ENCODE results near the gene DNAH6. TPM values are rescaled to one million over a fixed set of nuclear protein-coding genes. Genes with fewer than 3 reads are reported as not detected.

DNAH6 gene
- total and polyA plus RNA-seq, 10 of the 15 experiments (the other 5 are each of a cell fraction or from before 2014, with no cell fraction given) = 0.07 to 1.0 (median 0.29) TPM

DNA sequence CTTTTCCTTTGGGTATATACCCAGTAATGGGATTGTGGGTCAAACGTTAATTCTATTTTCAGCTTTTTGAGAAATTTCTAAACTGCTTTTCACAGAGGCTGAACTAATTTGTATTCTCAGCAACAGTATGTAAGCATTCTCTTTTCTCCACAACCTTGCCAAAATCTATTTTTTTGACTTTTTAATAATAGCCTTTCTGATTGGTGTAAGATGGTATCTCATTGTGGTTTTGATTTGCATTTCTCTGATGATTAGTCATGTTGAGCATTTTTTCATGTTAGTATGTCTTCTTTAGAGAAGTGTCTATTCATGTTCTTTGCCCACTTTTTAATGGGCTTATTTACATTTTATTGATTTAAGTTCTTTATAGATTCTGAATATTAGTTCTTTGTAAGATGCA lies 219.1 kb downstream of the DNAH6 start:
- Histone ChIP-seq H3K27ac (ENCODE audit: control insufficient read depth, insufficient read depth) (no peak overlapping the region), H3K4me3 (no peak overlapping the region), H4K20me1 (ENCODE audit: control insufficient read depth, insufficient read depth) (no peaks in the 10 kb centered on the region), H2AFZ (ENCODE audit: control insufficient read depth, low read depth, low read length) (no peak overlapping the region), H3K9ac (ENCODE audit: control insufficient read depth, insufficient read depth, low read length) (no peak overlapping the region), H3K4me1 (ENCODE audit: control insufficient read depth, insufficient read depth, low read length) (no peaks in the 10 kb centered on the region), H3K36me3 (ENCODE audit: control insufficient read depth in 2 of 2, insufficient read depth in 2 of 2, low read length in 1 of 2) (no peaks in the 10 kb centered on the region), H3K4me2 (ENCODE audit: control insufficient read depth, insufficient read depth) (no peak overlapping the region), H3K27me3 (replicated peaks in 1 of 2; ENCODE audit: control insufficient read depth in 2 of 2, insufficient read depth in 2 of 2, low read length in 1 of 2) (no peaks in the 10 kb centered on the region; a peak in 2 of 4 replicates), H3K9me3 (replicated peaks; ENCODE audit: control insufficient read depth, insufficient read depth, low read length) (no peaks in the 10 kb centered on the region), H3K79me2 (ENCODE audit: control insufficient read depth, insufficient read depth, low read length) (no peaks in the 10 kb centered on the region)
- POLR2A ChIA-PET = no interaction called here
- RAD21 ChIA-PET (ENCODE audit: unreplicated experiment) = no interaction called here
- CTCF ChIA-PET = interaction anchor here (1.3 to 1.6 kb wide), 2 partner anchors 144 to 565 kb away, joined by 3 read pairs; no protein-coding TSS in a partner anchor
- intact Hi-C loops (cut with micrococcal nuclease; ENCODE audit: unreplicated experiment) (no loop called here), in situ Hi-C loops (cut with MboI) (no loop called here)
- 0% methylated on average over 1 of the region's 1 CpG for WGBS (ENCODE audit: insufficient coverage, insufficient replicate concordance, low lambda C conversion rate, missing lambda C conversion rate)
- ATAC-seq (no peak), FAIRE-seq (no peak), DNase-seq (ENCODE audit: low read depth, low spot score) (no peak)
- BruUV-seq (replicated peaks) = no TSS peak
- SMC1A ChIA-PET (ENCODE audit: uncharacterized antibody, unreplicated experiment) = no interaction called here
- no peak for TF ChIP-seq NR2C1 (IDR thresholded peaks at IDR 0.05)
- no peak for TF ChIP-seq EZH2 (IDR thresholded peaks at IDR 0.05; ENCODE audit: borderline replicate concordance, control insufficient read depth, low read depth, low read length)
- TF ChIP-seq RAD21 (IDR thresholded peaks at IDR 0.05; ENCODE audit: insufficient read depth, low read depth, low read length) = no peak
- TF ChIP-seq, protein P1, sequence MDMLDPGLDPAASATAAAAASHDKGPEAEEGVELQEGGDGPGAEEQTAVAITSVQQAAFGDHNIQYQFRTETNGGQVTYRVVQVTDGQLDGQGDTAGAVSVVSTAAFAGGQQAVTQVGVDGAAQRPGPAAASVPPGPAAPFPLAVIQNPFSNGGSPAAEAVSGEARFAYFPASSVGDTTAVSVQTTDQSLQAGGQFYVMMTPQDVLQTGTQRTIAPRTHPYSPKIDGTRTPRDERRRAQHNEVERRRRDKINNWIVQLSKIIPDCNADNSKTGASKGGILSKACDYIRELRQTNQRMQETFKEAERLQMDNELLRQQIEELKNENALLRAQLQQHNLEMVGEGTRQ (IDR thresholded peaks at IDR 0.05; ENCODE audit: borderline replicate concordance, low read depth, low read length) = no peak
- TF ChIP-seq, protein P2, sequence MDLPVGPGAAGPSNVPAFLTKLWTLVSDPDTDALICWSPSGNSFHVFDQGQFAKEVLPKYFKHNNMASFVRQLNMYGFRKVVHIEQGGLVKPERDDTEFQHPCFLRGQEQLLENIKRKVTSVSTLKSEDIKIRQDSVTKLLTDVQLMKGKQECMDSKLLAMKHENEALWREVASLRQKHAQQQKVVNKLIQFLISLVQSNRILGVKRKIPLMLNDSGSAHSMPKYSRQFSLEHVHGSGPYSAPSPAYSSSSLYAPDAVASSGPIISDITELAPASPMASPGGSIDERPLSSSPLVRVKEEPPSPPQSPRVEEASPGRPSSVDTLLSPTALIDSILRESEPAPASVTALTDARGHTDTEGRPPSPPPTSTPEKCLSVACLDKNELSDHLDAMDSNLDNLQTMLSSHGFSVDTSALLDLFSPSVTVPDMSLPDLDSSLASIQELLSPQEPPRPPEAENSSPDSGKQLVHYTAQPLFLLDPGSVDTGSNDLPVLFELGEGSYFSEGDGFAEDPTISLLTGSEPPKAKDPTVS (IDR thresholded peaks at IDR 0.05; ENCODE audit: low read depth, low read length) = no peak
- TF ChIP-seq MTA3 (IDR thresholded peaks at IDR 0.05; ENCODE audit: borderline replicate concordance, low read length) = no peak
- no peak for TF ChIP-seq SUZ12 (IDR thresholded peaks at IDR 0.05; ENCODE audit: unreplicated experiment)
- no peak for TF ChIP-seq BCL11A (IDR thresholded peaks at IDR 0.05; ENCODE audit: low read depth, low read length)
- no peak for TF ChIP-seq NBN (IDR thresholded peaks at IDR 0.05)
- TF ChIP-seq NFXL1 (IDR thresholded peaks at IDR 0.05; ENCODE audit: borderline replicate concordance) = no peak
- no peak for TF ChIP-seq CREM (IDR thresholded peaks at IDR 0.05; ENCODE audit: low read depth)
- TF ChIP-seq, protein P3, sequence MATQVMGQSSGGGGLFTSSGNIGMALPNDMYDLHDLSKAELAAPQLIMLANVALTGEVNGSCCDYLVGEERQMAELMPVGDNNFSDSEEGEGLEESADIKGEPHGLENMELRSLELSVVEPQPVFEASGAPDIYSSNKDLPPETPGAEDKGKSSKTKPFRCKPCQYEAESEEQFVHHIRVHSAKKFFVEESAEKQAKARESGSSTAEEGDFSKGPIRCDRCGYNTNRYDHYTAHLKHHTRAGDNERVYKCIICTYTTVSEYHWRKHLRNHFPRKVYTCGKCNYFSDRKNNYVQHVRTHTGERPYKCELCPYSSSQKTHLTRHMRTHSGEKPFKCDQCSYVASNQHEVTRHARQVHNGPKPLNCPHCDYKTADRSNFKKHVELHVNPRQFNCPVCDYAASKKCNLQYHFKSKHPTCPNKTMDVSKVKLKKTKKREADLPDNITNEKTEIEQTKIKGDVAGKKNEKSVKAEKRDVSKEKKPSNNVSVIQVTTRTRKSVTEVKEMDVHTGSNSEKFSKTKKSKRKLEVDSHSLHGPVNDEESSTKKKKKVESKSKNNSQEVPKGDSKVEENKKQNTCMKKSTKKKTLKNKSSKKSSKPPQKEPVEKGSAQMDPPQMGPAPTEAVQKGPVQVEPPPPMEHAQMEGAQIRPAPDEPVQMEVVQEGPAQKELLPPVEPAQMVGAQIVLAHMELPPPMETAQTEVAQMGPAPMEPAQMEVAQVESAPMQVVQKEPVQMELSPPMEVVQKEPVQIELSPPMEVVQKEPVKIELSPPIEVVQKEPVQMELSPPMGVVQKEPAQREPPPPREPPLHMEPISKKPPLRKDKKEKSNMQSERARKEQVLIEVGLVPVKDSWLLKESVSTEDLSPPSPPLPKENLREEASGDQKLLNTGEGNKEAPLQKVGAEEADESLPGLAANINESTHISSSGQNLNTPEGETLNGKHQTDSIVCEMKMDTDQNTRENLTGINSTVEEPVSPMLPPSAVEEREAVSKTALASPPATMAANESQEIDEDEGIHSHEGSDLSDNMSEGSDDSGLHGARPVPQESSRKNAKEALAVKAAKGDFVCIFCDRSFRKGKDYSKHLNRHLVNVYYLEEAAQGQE (IDR thresholded peaks at IDR 0.05; ENCODE audit: low read depth, low read length) = no peak
- no peak for TF ChIP-seq ETV6 (conservative IDR thresholded peaks at IDR 0.05 in 1 of 2, IDR thresholded peaks at IDR 0.05 in 1 of 2; ENCODE audit: borderline replicate concordance in 1 of 2, low read depth in 1 of 2)
- no peak for TF ChIP-seq MTA2 (IDR thresholded peaks at IDR 0.05; ENCODE audit: low read depth)
- TF ChIP-seq ZNF274 (IDR thresholded peaks at IDR 0.05; ENCODE audit: insufficient read depth, insufficient read length) = no peak
- no peak for TF ChIP-seq CBFB (IDR thresholded peaks at IDR 0.05; ENCODE audit: low read depth)

Data from GM12878 (cell line).